ENCODE measurements around the gene SOCS6. TPM values are rescaled to one million over a fixed set of nuclear protein-coding genes. Genes with fewer than 3 reads are reported as not detected.

Gene SOCS6
- total RNA-seq, 3 donors from 2014 or later: 17.9 to 32.9 (median 20.6) TPM

DNA sequence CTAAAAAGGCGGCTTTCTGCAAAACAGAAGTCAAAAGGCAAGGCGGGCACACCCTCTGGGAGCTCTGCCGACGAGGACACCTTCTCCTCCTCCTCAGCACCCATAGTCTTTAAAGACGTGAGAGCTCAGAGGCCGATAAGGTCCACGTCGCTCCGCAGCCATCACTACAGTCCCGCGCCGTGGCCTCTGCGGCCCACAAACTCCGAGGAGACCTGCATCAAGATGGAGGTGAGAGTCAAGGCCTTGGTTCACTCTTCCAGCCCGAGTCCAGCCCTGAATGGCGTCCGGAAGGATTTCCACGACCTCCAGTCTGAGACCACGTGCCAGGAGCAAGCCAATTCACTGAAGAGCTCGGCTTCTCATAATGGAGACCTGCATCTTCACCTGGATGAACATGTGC lies 36.1 kb downstream of the SOCS6 start:
- intact Hi-C loops (cut with DNase I; ENCODE audit: low total_unique reads): no loop called here
- no peak for DNase-seq (ENCODE audit: low spot score in 2 of 2)
- TF ChIP-seq POLR2AphosphoS5 (IDR thresholded peaks at IDR 0.05): no peak
- TF ChIP-seq POLR2A (IDR thresholded peaks at IDR 0.05): no peak
- TF ChIP-seq, protein P1, sequence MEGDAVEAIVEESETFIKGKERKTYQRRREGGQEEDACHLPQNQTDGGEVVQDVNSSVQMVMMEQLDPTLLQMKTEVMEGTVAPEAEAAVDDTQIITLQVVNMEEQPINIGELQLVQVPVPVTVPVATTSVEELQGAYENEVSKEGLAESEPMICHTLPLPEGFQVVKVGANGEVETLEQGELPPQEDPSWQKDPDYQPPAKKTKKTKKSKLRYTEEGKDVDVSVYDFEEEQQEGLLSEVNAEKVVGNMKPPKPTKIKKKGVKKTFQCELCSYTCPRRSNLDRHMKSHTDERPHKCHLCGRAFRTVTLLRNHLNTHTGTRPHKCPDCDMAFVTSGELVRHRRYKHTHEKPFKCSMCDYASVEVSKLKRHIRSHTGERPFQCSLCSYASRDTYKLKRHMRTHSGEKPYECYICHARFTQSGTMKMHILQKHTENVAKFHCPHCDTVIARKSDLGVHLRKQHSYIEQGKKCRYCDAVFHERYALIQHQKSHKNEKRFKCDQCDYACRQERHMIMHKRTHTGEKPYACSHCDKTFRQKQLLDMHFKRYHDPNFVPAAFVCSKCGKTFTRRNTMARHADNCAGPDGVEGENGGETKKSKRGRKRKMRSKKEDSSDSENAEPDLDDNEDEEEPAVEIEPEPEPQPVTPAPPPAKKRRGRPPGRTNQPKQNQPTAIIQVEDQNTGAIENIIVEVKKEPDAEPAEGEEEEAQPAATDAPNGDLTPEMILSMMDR (IDR thresholded peaks at IDR 0.05): no peak
- H3K9me3 ChIP-seq: no peaks in the 10 kb centered on the region
- no peaks in the 10 kb centered on the region for H3K36me3 ChIP-seq
- H3K27me3 ChIP-seq: no peaks in the 10 kb centered on the region
- H3K27ac ChIP-seq: no peak overlapping the region
- no peaks in the 10 kb centered on the region for H3K4me1 ChIP-seq
- H3K4me3 ChIP-seq: no peak overlapping the region

DNA sequence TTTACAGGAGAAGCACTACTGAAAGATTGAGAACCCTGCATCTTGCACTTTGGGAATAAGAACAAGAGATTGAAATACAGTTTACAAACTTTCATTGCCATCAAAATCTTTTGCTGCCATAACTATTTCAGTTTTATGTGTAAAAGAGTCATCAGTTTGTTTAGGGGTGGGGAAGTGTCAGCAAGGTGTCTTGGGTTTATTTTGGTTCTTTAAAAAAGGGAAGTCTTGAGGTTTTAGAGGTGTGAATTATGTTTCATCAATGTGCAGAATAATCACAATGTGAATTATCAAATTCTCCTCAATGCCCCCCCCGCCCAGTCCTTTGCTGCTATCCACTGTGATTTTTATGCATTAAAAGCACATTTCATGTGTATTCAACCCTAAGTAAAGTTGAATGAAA lies 37.4 kb downstream of the SOCS6 start:
- Histone ChIP-seq H3K4me1 (no peaks in the 10 kb centered on the region), H3K27me3 (no peaks in the 10 kb centered on the region), H3K36me3 (no peaks in the 10 kb centered on the region), H3K4me3 (no peak overlapping the region), H3K9me3 (no peaks in the 10 kb centered on the region), H3K27ac (no peak overlapping the region)
- intact Hi-C loops (cut with DNase I; ENCODE audit: low total_unique reads): no loop called here
- no peak for DNase-seq (ENCODE audit: low spot score in 2 of 2)
- TF ChIP-seq, protein P1 (IDR thresholded peaks at IDR 0.05): no peak
- TF ChIP-seq POLR2AphosphoS5 (IDR thresholded peaks at IDR 0.05) (no peak), POLR2A (IDR thresholded peaks at IDR 0.05) (no peak)

DNA sequence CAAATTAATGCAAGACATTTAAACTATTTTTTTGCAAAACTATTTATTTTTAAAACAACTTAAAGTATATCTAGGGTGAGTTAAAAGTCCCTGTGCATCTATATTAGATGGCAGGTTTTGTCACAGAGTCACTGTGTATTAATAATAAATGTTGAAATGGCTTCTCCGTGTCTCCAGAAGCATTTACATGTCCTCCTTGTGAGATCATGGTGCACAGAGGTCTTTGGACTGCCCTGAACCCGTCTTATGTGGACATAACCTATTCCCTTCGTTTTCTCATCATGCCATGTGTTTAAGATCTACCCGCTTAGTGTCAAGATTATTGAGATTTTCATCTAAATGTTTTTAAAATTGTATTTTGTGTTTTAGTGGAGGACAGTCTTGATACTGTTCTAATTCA lies 39.3 kb downstream of the SOCS6 start:
- TF ChIP-seq, protein P1 (IDR thresholded peaks at IDR 0.05): no peak
- TF ChIP-seq POLR2A (IDR thresholded peaks at IDR 0.05) (no peak), POLR2AphosphoS5 (IDR thresholded peaks at IDR 0.05) (no peak)
- DNase-seq (ENCODE audit: low spot score in 2 of 2): no peak
- H3K27me3 ChIP-seq: no peaks in the 10 kb centered on the region
- H3K27ac ChIP-seq: no peak overlapping the region
- H3K4me1 ChIP-seq: no peaks in the 10 kb centered on the region
- H3K4me3 ChIP-seq: no peak overlapping the region
- H3K36me3 ChIP-seq: no peaks in the 10 kb centered on the region
- H3K9me3 ChIP-seq: no peaks in the 10 kb centered on the region
- intact Hi-C loops (cut with DNase I; ENCODE audit: low total_unique reads): no loop called here

DNA sequence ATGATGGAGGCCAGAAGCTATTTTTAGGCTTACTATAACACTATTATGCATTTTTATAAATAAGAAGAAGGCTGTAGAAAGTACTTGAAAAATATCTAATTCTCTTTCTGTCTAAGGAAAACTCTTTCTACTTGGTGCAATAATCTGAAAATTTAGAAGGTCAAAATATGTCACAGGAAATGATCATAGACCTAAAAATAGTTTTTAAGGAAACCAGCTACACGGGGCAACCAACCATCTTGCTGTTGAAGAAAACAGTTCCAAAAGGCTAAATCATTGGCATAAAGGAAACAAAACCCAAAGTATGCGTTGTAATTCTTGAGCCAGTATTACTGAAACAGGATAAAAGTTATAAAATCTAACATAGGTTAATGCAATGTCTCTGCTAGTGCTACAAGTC lies 40.2 kb downstream of the SOCS6 start:
- no peak overlapping the region for H3K4me3 ChIP-seq
- no peaks in the 10 kb centered on the region for H3K36me3 ChIP-seq
- H3K4me1 ChIP-seq: no peaks in the 10 kb centered on the region
- H3K27me3 ChIP-seq: no peaks in the 10 kb centered on the region
- intact Hi-C loops (cut with DNase I; ENCODE audit: low total_unique reads): no loop called here
- no peak for TF ChIP-seq POLR2A (IDR thresholded peaks at IDR 0.05)
- no peak for TF ChIP-seq POLR2AphosphoS5 (IDR thresholded peaks at IDR 0.05)
- TF ChIP-seq, protein P1 (IDR thresholded peaks at IDR 0.05): no peak
- no peaks in the 10 kb centered on the region for H3K9me3 ChIP-seq
- DNase-seq (ENCODE audit: low spot score in 2 of 2): no peak
- no peak overlapping the region for H3K27ac ChIP-seq

DNA sequence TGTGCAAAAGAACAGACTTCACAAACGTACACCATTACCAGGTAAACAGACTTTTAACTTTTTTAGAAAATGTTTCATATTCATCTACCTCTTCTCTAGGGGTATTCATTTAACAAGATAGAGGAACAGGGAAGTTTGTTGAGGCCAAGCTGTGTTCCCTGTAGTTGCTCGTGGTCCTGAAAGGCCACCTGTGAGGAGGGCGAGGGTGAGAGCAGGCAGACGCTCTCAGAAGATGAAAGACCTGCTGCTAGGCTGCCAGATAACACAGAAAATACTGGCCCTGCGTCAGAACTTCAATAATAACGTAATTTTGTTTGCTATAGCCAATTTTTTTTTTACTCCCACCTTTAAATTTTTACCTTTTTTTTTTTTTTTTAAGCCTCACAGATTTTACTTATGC lies 42.0 kb downstream of the SOCS6 start:
- no peaks in the 10 kb centered on the region for H3K36me3 ChIP-seq
- H3K4me3 ChIP-seq: no peak overlapping the region
- TF ChIP-seq POLR2AphosphoS5 (IDR thresholded peaks at IDR 0.05) (no peak), POLR2A (IDR thresholded peaks at IDR 0.05) (no peak)
- TF ChIP-seq, protein P1 (IDR thresholded peaks at IDR 0.05): no peak
- H3K4me1 ChIP-seq: no peaks in the 10 kb centered on the region
- H3K27ac ChIP-seq: no peak overlapping the region
- no peaks in the 10 kb centered on the region for H3K27me3 ChIP-seq
- no peak for DNase-seq (ENCODE audit: low spot score in 2 of 2)
- intact Hi-C loops (cut with DNase I; ENCODE audit: low total_unique reads): no loop called here
- no peaks in the 10 kb centered on the region for H3K9me3 ChIP-seq

Measured in breast epithelium (tissue), 4 donors.